HG03565 (cell line): ENCODE measurements around the gene RTN4.
A peak's percentile ranks its signal among the peaks of the same experiment; 100 is the strongest.
"Not testable (repeated sequence)": the region's sequence is repeated elsewhere in the genome, so short reads cannot be mapped to it uniquely, and the experiment has no call there.

Experiments
- ATAC-seq: cut with Tn5 transposase; IDR thresholded peaks from one replicate; pipeline ENCODE4 v1.9.1; 2021; ENCODE audit warnings: mild to moderate bottlenecking, moderate library complexity; ENCODE audit not compliant: unreplicated experiment

RTN4 gene, protein sequence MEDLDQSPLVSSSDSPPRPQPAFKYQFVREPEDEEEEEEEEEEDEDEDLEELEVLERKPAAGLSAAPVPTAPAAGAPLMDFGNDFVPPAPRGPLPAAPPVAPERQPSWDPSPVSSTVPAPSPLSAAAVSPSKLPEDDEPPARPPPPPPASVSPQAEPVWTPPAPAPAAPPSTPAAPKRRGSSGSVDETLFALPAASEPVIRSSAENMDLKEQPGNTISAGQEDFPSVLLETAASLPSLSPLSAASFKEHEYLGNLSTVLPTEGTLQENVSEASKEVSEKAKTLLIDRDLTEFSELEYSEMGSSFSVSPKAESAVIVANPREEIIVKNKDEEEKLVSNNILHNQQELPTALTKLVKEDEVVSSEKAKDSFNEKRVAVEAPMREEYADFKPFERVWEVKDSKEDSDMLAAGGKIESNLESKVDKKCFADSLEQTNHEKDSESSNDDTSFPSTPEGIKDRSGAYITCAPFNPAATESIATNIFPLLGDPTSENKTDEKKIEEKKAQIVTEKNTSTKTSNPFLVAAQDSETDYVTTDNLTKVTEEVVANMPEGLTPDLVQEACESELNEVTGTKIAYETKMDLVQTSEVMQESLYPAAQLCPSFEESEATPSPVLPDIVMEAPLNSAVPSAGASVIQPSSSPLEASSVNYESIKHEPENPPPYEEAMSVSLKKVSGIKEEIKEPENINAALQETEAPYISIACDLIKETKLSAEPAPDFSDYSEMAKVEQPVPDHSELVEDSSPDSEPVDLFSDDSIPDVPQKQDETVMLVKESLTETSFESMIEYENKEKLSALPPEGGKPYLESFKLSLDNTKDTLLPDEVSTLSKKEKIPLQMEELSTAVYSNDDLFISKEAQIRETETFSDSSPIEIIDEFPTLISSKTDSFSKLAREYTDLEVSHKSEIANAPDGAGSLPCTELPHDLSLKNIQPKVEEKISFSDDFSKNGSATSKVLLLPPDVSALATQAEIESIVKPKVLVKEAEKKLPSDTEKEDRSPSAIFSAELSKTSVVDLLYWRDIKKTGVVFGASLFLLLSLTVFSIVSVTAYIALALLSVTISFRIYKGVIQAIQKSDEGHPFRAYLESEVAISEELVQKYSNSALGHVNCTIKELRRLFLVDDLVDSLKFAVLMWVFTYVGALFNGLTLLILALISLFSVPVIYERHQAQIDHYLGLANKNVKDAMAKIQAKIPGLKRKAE

DNA sequence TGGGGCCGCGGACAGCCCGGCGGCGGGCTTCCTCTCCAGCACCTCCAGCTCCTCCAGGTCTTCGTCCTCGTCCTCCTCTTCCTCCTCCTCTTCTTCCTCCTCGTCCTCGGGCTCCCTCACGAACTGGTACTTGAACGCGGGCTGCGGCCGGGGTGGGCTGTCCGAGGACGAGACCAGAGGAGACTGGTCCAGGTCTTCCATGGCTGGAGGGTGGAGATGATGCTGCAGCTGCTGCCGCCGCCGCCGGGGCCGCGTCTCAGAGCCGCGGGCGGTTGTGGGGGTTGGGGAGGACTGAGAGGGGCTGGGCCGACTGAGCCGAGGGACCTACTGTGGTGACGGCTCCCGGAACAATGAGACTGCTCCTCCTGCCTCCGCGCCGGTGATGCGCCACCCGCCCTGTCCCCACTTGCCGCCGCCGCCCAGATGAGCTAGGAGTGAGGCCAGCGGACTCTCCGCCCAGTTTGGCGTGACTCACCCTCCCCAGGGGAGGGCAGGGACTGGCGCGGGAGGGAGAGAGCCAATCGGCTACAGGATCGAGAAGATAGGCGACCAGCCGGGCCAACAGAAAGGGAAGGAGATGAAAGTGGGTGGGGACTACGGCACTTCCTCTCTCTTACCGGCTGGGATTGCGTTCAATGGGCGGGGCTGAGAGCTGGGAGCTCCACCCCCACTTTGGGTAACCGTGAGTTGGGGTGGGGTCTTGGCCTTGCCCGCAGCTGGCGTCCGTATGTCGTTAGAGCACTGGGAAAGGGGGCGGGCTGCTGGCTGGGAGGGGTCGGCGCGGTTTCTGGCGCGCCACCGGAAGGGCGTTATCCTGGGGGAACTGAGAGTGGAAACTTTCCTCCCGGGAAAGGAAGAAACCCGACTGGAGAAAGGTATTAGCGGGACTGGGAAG lies at the start of gene RTN4:
Gene RTN4, minus strand, starts transcription at position 352 of the 895 bp plus-strand sequence. Its CDS starts 151 bp downstream, at position 201.
- peak; percentile 76 for ATAC-seq

DNA sequence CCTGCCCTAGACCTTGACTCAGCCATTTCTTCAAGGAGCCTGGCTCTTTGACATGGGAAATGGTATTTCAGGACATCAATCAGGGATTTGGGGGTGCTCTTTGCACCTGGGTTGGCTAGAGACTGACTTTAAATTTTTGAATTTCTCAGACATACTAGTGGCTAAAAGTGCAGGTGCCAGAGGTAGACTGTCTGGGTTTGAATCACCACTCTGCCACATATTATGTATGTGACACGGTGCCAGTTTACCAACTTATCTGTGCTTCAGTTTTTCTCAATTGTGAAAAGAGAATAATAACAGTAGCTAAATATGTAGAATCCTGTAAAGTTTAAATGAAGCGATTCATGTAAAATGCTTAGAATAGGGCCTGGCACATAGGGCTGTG lies 49.2 kb upstream of the RTN4 start:
- ATAC-seq = no peak

DNA sequence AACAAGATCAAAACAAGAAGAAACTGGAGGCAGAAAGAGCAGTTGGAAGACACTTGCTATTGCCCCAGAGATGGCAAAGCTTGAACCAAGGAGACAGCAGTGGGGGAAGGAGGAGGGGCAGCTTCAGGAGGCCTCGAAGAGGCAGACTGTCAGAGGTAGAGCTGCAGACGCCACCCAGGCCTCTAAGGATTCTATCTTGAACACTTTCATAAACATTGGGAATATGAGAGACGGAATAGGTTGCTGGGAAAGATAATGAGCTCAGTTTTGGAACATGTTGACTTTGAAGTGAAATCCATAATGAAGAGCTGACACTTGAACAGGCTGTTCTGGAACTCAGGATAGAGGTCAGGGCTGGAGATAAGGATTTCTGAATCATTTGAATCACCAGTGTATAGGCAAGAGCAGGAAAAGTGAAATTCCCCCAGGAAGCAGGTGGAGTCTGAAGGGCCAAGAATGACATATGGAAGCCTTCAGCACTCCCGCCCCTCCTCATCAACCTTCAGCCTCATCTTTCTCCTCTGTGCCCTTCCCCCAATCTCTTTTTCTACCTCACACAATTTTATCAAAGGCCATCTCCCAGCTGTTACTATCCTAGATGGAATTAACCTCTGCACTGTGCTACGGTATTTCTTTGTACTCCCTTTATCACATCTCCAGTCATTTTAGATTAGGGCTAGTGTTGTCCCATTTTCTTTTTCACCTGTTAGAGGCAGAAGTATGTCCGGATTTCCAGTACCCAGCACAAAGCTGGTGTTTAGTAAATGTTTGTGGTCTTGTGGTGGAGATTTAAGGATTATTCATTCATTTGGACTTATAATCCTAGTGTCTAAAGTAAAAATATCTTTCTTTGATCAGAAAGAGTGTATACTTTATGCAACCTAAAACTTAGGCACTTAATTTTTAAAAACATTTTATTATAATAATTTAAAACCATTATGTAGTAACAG lies 47.5 kb upstream of the RTN4 start:
- ATAC-seq = no peak

DNA sequence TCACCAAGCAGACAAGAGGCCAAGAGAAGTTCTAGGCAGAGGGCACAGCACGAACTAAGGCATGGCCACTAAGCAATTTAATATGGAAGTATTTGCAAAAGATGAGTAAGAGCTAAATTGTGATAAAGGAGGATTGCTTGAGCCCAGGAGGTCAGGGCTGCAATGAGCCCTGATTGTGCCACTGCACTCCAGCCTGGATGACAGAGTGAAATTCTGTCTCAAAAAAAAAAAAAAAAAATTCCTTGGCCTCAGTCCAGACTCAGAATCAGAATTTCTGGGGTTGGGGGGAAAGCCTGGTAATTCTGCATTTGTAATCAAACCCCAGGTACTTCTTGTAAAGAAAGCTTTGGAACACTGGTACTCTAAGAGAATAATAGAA lies 46.8 kb upstream of the RTN4 start:
- no peak for ATAC-seq

DNA sequence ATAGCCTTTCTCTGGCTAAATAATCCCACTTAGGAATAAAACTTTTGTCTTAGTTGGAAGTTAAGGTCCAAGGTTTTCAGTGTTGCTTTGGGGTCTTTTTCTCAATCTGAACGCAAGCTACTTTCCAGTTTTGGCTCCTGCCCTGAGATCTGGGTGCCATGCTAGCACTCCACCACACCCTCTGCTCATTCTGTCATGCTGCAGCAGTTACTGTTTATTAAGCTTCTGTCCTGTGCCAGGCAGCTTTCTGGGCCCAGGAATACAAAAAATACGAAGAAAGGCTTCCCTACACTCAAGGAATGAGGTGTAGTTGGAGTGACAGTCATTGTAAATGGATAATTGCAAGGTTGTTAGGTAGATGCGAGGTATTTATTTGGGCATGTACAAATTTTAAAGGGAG lies 46.3 kb upstream of the RTN4 start:
- no peak for ATAC-seq

DNA sequence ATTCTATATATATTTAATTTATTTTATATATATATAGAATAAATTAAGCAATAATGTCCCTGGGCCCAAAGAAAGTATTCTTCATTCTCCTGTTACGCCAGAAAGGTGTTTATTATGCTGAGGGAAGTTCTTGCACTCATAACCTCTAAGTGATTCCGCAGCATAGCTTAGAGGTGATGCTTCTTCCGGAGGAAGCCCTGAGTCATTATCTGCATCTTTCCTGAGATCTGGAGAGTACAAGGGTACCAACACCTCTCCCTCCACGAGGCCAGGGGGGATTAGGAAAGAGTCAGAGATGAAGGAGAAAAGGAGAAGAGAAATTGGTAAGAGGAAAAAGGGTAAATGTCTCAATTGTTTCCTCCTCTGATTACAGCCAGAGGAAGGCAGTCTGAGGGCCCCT lies 43.1 kb upstream of the RTN4 start:
- no peak for ATAC-seq

DNA sequence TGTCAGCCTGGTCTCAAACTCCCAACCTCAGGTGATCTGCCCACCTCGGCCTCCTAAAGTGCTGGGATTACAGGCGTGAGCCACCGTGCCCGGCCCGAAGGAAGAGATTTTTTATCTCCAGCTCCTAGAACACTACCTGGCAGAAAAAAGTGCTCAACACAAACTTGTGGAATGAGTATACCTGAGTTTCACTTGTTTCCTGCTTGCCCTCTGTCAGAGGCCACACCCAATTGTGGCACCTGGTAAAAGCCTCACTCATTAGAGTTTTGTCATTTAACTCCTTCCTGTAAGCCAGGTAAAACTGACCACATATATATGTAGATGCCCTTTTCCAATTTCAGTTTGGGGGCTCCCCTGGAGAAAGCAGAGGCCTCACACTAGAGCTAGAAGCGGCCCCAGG lies 42.2 kb upstream of the RTN4 start:
- ATAC-seq = no peak

DNA sequence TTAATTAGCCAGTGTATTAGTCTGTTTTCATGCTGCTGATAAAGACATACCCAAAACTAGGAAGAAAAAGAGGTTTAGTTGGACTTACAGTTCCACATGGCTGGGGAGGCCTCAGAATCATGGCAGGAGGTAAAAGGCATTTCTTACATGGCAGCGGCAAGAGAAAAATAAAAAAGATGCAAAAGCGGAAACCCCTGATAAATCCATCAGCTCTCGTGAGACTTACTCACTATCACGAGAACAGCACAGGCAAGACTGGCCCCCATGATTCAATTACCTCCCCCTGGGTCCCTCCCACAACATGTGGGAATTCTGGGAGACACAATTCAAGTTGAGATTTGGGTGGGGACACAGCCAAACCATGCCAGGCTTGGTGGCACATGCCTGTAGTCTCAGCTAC lies 41.4 kb upstream of the RTN4 start:
- not testable (repeated sequence) for ATAC-seq

DNA sequence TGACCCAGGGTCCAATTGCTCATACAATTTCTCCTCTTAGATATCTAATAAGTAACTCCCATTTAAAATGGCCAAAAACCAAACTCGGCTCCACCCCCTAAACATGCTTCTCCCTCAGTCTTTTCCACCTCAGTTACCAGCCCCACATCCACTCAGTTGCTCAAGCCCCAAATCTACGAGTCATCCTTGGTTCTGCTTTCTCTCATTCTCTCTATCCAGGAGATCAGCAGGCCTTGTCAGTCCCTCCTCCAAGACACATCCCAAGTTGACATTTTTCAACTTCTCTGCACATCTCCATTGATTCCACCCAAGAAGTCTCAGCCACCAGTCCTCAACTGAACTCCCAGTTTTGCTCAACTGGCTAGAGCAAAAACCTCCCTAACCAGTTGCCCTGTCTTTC lies 40.5 kb upstream of the RTN4 start:
- no peak for ATAC-seq

DNA sequence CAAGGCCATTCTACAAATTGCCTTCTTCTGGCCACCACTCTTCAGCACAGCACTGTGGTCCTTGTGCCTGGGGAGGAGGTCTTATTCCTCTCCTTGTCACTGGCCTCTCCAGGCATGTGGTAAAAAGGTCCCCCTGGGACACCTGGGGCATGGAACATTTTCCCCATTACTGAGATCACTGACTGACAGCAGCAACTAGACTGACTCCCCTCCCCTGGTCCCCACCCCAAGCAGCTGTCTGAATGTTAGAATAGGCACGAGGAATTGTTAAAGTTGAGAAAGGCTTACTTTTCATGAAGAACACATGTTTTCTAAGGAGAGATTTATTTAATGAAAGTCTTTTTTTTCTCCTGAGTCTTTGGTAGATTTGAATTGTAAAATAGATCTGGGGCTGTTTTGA lies 39.5 kb upstream of the RTN4 start:
- no peak for ATAC-seq

DNA sequence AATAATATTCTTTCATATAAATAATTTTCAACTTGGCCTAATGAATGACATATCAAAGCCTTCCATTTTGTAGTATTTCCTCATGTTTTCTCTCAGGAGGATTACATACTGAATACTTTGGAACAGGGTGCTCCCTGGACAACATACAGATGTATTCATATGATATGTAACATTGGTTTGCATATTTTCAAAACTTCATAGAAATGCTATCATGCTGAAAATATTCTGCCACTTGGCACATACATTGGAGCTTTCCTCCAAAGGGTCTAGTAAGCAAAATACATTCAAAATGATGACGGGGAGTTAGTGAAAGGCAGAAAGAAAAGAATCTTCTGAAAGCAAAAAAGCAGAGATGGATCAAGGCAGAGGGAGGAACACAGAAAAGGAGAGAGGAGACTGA lies 38.1 kb upstream of the RTN4 start:
- no peak for ATAC-seq

DNA sequence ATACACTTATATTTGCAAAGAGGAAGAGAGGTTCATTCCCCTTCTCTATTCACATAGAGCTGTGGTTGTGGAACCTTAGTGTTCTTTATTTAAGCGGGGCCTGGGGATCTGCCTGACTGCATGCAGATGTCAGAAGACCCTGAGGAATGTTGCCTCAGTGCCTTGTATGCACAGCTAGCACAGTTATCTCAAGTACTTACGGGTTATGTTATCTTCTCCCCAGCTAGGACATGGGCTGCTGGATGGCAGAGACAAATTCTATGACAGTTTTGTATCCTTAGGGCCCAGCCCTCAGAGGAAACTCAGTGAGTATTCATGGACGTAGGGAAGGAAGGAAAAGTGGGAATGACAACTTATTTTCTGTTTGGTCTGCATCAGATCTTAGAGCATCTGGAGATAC lies 37.7 kb upstream of the RTN4 start:
- ATAC-seq = no peak

DNA sequence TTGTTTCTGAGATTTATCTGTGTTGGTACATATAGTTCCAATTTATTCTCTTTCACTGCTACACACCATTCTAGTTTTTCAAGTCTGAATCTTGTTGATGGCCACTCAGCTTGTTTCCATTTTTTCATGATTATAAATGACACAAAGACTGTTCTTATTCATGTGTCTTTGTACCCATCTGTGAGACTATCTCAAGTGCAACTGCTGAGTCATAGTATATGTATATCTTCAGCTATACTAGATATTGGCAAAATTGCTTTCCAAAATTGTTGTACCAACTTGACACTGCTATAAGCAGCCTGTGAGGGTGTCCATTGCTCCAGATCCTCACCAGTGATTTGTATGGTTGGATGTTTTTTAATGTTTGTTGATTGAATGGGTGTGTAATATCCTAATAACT lies 37.2 kb upstream of the RTN4 start:
- no peak for ATAC-seq

DNA sequence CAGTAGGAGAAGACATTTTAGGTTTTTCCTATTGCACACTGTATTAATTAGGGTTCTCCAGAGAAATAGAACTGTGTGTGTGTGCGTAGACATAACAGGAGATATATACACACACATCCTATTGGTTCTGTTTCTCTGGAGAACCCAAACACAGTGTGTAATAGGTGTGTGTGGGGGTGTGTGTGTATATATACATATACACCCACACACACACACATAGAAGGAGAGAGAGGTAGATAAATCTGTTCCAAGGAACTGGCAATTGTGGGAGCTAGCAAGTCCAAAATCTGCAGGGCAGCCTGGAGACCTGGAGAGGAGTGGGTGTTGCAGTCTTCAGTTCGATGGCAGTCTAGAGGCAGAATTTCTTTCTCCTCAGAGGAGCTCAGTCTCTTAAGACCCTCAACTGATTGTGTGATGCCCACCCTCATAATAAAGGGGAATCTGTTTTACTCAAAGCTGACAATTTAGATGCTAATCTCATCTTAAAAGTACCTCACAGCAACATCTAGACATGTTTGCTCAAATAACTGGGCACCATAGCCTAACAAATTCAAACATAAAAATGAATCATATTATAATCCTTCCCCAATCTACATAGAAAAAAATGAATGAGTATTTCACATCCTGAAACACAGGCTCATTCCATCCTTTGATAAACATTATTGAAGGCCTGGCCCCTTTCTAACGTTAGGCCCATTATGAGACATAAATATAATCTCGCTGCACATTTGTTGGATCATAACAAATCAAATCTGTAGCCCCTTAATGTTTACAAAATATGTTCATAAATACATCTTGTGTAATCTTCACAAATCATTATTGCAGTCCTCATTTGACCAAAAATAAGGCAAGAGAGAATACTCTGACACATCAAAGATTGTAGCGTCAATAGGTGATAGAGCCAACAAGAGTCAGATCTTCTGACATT lies 35.1 kb upstream of the RTN4 start:
- no peak for ATAC-seq

DNA sequence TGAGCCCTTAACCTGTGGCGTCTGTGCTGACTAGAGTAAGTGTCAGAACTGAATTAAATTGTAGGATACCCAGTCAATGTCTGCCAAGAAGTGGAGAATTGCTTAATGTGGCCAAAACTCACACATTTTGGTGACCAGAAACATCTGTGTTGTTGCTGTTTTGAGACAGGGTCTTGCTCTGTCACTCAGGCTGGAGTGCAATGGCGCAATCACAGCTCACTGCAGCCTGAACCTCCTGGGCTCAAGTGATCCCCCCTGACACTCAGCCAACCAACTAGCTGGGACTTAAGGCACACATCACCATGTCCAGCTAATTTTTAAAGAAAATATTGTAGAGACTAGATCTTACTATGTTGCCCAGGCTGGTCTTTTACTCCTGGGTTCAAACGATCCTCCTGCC lies 34.4 kb upstream of the RTN4 start:
- ATAC-seq = no peak

DNA sequence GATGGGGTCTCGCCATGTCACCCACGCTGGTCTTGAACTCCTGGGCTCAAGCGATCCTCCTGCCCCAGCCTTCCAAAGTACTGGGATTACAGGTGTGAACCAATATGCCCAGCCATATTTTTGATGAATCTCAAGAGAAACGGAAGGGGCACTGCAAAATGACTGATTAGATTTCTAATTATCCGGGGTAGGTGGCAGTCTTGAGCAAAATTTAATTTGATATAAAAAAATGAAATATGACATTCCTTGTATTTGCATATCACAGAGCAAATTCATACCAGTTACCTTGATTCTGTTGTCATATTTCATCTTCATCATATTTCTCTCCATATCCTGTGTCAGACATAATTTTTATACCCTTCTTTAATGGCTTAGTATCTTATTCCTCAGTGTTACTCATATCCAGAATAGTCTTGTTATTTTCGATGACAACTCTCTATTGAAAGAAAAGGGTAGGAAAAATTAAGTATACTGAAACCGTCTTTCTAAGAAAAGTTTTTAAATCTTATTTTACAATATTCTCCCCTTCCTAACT lies 30.0 kb upstream of the RTN4 start:
- no peak for ATAC-seq

DNA sequence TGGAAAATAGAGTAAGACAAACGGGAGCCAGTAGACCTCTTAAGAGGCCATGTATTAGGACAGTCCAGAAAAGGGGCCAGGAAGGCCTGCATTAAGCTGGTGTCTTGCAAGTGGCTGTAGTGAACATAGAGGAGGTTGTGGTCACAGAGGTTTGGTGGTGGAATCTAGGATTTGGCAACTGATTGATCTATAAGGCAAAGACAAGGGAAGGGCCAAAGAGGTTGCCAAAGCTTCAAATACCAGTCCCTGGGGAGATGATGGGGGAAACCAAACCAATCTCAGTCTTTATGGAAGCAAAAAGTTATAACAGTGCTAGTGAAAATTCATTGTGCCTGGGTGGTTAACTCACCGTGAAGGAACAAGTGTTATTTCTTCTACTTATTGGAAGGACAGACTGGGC lies 28.7 kb upstream of the RTN4 start:
- no peak for ATAC-seq

DNA sequence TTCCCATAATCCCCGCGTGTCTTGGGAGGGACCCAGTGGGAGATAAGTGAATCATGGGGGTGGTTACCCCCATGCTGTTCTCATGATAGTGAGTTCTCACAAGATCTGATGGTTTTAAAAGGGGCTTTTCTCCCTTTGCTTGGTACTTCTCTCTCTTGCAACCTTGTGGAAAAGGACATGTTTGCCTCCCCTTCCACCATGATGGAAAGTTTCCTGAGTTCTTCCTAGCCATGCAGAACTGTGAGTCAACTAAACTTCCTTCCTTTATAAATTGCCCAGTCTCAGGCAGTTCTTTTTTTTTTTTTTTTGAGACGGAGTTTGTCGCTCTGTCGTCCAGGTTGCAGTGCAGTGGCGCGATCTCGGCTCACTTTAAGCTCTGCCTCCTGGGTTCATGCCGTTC lies 26.5 kb upstream of the RTN4 start:
- no peak for ATAC-seq
